NCI-H1105 treated with DMSO at 0.1 percent for 48 hours (cell line): ENCODE data around the gene DQX1.
A peak's percentile ranks its signal among the peaks of the same experiment; 100 is the strongest.

Source experiments
- DNase-seq: peaks from one replicate; lab custom pipeline; 2025; lab: John Stamatoyannopoulos, UW

The DQX1 gene

DNA sequence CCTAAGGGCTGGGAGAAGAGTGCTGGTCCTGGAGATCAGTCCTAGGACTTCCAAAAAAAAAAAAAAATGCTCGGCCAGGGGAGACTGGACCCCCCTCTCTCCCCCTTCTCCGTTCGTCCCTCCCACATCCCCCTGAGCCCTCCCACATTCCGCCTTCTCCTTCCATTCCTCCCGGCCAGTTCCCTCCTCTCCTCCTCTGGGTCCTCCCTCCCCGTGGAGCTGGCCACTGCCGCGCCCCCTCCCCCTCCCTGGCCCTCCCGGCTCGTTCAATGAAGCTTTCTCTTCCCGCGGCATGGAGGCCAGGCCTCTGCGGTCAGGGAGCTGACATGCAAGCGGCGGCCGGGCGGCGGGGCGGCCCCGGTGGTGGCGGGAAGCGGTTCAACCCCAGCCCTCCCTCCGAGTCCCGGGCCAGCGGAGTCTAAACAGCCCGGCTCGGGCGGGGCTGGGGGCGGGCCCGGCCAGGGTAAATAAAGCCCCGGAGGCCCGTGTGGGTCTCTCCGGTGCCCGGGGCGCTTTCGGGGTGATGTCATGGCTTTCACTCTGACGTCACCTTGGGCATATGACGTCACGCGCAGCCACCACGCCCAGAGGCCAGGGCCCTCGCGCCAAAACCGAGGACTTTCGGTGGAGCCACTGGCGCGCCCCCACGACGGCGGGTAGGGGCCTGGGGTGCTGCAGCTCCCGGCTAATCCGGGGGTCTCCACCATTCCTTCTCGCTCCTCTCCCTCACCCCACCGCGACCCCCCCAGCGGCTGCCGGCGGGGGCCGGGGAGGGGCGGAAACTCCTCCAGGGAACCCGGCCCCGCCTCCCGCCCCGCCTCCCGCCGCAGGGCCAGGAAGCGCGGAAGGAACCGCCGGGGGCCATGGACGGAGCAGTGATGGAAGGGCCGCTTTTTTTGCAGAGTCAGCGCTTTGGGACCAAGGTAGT lies 28.1 kb upstream of the DQX1 start, which contains the start of the genes DOK1 and LOXL3:
TSS of gene DOK1 (plus strand) at position 829 of the 928 bp plus-strand sequence. CDS start at position 864, 35 bp downstream.
TSS of gene LOXL3 (minus strand) at position 51 of the 928 bp plus-strand sequence. CDS start 1,308 bp downstream, outside the sequence.
- peak; percentile 58 for DNase-seq

DNA sequence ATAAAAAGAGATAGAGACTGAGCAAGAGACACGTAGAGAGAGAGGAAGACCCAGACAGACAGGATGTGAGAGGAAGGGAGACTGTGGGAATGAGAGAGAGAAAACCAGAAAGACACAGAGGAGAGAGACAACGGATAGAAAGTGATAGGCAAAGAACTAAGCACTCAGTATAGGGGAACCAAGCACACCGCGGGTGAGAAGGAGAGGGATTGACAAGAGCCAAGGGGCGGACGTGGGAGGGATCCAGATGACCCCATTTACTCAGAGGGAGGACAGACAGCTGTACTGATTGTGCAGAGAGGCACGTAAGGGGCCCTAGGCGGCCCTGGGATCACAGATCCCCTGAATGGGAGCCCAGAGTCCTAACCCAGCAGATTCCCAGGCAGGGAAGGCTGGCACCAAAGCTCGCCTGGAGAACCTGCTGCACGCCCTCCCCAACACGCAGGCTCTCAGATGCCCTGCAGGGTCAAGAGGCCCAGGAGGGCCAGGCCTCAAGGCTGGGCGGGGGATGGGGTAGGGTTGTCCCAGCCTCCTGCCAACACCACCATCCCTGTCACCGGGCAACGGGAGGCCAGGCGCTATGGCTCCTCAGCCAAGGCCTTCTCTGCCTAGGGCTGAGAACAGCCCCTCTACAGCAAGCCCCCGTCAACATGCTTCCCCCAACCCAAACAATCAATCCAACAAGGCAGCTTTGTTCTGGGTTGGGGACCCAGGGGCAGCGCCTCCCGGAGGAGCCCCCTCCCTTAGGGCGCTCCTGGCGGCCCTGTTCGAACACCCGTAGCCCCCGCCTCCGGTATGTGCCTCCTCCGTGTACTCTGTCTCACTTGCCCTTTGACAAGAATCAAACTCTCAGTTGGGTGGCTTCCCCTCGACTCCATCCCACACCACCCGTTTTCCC lies 27.1 kb upstream of the DQX1 start:
- no peak for DNase-seq

DNA sequence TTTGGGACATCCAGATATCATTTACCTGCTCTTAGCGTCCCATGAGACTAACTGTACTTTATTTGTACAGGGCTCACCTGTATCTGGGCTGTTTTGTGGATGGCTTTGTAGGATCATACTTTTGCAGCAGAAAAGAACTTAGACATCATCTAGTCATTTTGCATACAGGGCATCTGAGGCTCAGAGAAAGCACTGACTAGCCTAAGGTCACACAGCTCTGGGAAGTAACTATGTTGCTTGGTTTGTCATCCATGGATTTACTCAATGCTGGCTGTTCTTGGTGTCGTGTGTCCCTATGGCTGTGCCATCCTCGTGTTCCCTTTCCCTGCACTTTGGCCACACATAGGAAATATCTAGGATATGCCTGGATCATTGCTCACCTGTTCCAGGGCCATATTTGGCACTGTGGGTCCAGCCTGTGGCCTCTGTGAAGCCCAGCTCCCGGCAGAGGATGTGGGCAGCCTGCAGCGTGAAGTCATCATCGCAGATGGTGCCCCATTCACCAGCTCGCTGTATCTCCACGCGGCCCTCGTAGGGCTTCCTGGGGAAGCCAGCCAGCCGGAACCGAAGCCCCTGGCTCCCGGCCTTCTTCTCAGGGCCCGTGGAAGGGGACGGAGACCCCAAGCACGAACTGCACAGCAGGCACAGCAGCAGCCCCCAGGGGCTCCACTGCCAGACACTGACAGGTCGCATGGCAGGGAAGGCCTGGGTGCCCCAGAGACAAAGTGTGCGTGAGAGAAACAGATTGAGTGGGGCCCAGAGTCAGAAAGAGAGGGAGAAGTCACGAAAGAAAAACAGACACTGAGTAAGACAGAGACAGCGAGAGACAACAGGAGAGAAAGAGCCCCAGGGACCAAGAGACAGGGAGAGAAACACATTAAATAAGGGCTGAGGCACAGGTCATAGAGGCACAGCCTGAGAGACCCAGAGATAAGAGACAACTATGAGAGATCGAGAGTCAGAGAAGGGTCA lies 26.2 kb upstream of the DQX1 start:
- DNase-seq = no peak

DNA sequence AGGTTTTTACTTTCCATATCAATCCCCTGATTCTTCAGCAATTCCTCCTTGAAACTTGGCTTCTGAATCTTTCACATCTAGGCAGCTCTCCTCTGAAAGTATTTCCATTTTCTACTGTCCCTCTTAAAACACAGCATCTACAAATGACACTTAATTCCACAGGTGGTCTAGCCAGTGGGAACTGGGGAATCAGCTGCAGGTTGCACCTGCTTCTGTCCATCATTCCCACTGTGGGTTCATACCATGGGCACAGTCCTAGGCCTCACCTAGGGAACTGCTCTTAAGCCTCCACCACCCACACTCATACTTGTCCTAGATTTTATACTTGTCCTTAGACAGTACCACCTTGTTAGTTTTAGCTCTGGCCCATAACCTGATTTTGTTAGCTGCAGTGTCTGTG lies 25.5 kb upstream of the DQX1 start:
- no peak for DNase-seq

DNA sequence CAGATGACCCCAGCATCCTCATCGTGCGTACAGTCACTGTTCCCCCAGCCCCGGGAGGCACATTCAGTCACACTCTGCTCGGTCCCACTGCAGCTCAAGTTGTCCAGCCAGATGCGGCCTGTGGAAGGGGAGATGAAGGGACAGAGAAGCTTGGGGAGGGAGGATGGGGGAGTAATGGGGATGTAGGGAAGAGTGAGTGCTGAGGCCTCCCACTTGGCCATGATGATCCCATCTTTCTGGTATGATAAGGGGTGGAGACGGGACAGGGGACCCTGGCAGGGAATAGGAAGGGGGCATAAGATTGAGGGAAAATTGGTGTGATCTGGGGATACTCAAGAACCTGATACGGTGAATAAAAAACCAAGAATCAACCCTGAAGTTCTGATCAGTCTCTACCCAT lies 24.2 kb upstream of the DQX1 start:
- DNase-seq = no peak

DNA sequence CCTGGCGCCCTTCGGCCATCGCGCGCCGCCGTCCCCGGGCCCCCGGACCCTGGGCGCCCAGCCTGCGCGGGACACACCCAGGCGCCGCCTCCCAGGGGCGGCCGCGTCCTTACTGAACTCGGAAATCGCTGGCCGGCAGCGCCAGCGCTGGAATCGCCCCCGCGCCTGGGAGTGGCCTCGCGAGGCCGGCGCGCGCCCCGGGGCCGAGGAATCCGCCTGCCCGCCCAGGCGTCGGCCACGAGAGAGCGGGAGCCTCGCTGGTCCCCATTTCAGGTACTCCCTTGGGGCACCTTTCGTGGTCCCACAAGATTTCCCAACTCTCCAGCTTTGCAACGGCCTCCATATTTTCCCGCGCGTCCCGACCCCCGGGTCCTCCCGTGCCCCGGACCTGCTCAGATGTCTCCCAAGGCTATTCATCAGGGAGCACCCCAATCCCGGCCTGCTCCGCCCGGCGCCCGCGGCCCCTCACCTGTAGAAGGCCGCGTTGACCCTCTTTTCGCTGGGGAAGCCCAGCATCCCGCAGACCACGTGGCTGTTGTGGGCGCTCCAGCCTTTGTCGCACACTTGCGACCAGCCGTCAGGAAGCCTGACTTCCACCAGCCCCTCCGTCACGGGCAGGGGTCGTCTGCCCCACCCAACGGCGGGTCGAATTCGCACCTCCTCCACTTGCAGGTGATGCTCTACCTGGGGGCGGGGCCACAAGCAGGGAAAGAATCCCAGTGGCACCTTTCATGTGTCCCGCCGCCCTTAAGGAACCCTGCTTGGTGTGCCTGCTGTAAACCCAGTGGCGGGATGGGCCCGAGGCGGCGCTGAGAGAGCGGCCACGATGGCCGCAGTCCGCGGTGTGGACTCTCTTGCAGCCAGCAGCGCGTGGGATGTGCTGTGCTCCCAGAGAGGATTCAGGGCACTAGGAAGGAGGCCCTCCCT lies 23.1 kb upstream of the DQX1 start:
- DNase-seq = peak; percentile 60

DNA sequence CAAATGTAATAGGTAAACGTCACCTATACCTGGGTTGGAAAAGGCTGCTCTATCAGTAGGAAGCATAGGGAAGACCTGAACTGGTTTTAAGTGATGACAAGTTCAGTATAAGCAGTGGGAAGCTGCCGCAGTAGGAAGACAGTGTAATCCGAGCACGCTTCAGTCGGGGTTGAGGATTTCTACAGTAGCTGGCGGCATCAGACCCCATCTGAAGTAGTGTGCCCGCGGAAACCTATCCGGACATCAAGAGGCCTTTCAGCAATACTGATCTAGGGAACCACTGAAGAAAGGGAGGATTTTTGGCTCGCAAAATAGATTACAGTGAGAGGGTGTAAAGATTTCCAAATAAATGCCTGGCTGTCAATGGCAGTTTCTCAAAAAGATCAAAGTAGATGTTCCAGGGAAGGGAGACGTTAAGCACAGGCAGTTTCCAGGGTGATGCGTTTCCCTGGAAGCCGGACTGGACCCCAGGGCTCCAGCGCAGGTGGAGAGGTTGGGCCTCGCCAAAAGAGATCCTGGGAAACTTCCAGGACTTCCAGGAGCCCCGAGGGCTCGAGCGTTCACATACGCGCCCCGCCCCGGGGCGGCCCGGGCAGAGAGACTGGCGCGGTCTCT lies 22.4 kb upstream of the DQX1 start:
- DNase-seq = peak; percentile 63

DNA sequence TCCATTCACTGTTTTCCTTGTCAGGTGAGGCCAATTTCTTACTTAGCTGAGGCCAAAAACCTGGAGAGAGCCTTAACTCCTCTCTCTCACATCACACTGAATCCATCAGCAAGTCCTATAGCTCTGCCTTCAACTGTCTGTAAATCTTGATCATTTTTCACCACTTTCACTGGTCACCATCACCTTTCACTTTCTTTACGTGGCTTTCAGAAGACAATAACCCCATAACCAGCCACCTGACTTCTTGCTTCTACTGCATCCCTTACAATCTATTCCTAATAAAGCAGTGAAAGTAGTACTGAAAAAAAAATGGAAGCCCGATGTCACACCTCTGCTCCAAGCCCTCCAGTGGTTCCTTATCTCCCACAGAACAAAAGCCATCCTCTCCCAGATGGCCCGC lies 20.0 kb upstream of the DQX1 start:
- no peak for DNase-seq

DNA sequence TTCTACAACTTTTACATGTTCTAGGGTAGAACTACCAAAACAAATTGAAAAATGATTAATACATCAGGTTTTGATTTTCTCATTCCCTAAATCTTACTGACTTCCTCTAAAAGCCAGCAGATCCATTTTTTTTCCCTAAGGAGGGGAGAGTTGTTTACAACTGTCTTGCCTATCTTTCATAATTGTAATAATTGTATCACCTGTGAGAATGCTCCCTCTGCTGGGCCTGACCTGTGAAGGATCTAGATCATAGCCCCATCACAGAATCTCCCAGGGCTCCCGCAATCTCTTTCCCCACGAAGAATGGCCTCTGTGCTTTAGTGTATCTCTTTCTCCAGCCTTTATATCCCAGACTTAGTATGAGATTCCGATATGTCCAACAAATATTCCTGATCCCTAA lies 18.6 kb upstream of the DQX1 start:
- DNase-seq = peak; percentile 3

DNA sequence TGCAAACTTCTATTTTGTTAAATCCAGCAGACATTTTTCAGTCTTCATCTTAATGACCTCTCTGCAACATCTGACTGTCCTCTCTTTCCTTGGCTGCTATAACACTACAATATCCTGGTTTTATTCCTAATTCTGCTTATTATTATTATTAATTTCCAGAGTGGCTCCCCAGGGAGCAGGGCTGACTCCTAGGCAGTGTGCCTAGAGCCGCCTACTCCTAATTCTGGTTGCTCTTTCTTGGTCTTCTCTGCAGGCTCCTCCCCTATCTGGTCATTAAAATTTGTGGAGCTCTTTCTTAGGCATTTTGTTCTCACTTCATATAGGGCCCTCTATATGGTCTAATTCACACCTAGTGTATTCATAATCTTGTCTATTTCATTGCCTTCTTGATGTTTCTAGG lies 16.9 kb upstream of the DQX1 start:
- no peak for DNase-seq

DNA sequence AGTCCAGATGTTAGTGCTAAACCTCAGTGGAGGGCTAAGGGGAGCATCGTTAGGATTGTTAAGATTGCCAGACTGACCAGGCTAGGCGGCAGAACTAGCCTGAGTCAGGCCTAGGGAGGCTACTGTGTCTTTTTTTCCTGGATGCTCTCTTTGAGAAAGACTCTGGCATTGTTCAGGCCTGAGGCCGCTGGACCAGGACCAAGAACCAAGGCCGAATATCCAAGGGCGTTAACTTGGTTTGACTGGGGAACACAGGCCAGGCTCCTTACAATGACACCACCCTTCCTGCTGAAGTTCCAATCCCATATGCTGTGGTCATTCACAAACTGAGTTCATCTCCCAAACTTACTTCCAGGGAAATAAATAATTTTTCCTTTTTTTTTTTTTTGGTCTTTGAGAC lies 14.3 kb upstream of the DQX1 start:
- no peak for DNase-seq

DNA sequence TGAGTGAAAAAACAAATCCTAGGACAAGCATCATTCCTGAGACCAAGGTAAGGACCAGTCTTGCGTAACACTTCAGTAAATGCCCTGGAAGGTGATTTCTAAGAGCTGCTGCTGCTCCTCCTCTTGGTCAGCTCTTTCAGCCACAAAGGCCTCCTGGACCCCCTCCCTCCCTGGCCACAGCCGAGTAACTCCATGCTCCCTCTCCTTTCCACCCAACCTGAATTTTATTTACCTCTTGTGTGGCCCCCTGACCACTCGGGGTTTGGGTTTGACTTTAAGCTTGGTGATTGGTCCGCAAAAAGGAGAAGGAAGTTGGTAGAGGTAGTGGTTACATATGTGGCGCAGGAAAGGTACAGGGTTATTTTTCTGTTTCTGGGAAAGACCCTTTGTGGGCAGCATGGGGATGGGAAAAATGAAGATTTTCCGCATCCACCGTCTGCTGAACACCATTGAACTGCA lies 12.9 kb upstream of the DQX1 start:
- DNase-seq = no peak

DNA sequence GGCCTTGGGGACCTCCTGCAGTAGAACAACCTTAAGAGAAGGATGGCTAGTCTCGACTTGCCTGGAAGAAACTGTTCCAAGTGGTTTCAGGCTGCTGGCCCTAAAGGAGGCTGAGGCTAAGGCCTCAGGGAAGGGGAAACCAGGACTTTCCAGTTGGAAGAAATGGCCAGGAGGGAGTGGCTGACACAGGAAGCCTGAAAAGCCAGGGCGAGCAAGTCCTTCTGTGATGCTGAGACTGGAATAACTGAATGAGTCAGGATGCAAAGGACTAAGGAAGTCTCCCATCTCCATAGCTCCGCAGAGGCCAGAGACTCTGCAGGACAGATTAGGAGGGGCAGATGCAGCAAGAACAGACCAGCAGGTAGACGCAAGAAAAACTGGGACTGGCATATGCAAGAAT lies 11.1 kb upstream of the DQX1 start:
- DNase-seq = no peak

DNA sequence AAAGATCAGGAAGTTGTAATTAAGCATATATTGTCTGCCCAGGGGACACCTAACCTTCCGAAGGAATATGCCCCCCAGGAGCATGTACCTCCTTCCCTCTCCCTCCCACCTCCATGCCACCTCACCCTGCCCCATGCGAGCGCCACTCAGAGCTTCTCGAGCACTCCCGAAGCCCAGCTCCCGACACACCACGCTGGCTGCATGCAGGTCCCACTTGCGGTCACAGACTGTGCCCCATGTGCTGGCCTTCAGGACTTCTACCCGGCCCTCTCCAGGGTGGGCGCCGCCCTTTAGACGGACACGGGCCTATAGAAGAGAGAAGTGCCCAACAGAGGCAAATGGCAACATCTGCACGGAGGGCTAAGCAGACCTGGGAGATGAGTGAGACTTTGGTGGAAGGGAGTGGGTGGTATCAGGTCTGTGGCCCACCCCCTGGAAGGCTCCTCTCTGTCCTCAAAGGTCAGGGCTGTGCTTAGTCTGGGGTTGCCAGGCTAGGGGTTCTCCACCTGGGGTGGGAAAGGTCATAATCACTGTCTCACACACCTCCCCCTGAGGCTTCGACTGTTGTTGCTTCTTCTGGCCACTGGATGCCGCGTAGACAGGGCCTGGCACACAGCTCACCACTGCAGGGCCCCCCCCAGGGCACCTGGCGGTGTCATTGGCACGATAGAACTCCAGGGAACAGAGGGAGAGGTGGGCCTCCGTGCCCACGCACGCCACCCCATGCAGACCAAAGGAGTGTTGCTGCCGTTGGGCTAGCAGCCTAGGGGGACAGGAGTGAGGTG lies 10.3 kb upstream of the DQX1 start:
- no peak for DNase-seq

DNA sequence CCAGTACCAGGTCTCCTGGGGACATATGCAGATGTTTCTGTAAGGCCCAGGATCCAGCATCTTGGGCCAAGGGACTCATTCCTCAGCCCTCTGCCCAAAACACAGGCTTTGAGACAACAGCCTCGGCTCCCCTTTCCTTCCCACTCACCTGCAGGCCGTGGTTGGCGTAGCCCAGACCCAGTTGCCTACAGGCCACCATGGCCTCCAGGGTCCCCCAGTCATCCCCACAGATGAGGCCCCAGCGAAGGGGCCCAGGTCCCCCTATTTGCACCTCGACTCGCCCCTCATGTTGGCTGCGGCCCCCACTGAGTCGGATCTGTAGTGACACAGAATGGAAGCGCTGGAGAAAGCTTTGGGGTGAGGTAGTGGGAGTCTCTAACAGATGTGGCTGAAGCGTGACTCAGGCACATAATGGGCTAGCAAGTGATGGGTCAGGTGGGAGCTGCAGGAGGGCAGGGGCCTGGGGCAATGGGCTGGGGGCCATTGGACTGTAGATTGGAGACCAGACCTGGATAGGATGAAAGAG lies 9.5 kb upstream of the DQX1 start:
- DNase-seq = no peak

DNA sequence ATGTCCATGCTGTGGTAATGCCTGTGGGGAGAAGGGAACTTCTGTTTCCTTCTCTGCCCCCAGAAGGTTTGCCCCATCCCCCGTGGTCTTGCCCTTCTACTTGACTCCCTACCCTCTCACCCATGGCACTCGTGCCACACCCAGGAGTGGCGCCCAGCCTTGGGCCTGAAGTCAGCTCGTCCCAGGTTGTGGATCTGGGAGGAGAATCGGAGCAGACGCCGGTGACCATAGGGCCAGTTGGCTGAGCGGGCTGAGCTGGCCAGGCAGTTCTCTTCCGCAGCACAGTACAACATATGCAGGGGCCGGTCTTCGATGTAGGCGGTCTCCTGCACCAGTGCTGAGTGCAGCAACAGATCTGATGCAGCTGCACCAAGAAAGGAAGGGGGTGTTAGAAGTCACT lies 8.4 kb upstream of the DQX1 start:
- DNase-seq = no peak

DNA sequence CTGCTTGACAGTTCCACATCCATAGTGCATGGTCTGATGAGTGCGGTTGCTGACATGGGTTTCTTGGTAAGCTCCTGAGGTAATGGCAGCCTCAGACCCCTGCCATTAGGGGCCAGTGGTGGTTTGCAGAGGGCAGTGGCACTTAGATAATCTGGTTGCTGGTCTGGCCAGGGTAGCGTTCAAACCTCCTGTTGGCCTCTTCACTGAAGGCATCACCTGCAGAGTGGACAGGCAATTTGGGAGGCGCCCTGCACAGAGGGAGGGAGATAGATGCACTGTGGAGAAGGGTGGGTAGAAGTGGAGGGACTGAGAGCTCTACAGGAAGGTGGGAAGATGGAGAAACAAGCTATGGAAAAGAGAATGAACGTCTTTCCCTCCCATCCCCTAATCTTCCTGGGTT lies 7.4 kb upstream of the DQX1 start:
- no peak for DNase-seq

DNA sequence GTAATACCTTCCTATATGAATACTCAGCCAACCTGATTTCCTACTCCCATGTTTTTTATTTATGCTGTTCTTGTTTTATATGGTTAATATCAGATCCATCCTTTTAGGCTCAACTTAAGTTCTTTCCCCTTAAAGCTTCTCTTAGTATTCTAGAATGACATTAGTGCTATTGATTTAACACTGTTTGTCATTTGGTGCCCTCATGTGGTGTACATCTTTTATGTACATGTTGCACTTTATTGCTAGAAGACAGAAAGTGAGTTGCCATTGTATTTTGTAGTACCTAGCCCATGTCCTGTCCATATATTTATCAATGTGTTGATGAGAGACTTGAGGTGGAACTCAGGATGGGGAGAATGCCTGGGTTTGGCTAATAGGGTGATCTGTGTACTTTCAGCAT lies 6.2 kb upstream of the DQX1 start:
- DNase-seq = no peak

DNA sequence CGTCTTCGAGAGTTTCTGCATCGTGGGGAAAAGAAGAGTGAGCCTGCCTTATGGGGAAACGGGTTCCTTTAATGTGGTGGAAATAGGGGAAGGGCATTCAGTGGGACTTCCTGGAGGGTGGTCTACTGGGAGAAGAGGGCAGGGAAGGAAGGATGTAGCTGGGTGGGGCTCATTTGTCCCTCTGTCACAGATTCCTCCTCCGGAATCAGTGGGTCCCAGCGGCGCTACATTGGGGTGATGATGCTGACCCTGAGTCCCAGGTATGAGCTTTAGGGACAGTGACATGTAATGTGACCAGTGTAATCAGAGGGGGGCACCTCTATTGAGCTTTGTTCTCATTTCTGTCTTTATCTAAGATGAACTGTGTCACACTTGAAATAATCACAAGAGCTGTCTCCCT lies 5.6 kb upstream of the DQX1 start:
- DNase-seq = no peak
